Activated CD4-positive, alpha-beta T cell treated with anti-CD3 and anti-CD28 coated beads for 4 hours (primary cell): ENCODE results near the gene WDFY3.
"Not testable (repeated sequence)": the region's sequence is repeated elsewhere in the genome, so short reads cannot be mapped to it uniquely, and the experiment has no call there.

ENCODE experiments used
- DNase-seq, 2 donors: peaks; one replicate each; pipeline ENCODE4 v3.0.0-alpha.2; 2020

Gene WDFY3

GRCh38 chr4:84664767-84665166 lies 301.7 kb downstream of the WDFY3 start:
- DNase-seq = not testable (repeated sequence)

DNA sequence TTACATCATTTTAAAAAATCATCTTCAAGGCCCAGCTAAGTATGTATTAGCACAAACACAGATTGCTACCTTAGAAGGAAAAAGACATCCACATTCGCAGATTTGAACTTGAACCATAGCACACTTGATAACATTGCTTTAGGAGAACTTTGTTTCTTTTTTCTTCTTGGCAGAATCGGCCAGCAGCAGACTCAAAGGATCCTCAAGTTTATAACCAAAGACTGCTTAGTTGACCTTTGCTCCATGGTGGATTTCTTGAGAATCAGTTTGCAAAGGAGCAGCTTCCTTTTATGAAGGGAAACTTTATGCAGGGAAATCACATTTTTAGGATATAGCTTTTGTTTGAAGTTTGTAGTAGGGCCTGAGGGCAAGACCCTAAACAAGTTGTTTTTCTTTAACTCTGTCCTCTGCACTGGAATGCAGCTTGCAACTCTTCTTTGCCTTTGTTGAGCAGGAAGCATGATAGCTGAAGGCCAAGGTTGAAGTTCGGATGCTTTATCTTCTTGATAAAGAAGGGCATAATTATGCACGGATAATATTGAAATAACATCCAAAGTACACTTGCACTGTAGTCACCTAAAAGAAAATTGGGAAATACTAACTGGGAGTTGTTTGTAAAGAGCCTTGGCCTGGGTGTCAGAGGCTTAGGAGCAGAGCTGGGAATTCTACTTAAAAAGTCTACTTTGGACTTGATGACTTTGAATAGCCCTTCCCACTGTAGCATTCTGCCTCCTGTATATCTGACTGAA lies 305.1 kb downstream of the WDFY3 start:
- DNase-seq = no peak

DNA sequence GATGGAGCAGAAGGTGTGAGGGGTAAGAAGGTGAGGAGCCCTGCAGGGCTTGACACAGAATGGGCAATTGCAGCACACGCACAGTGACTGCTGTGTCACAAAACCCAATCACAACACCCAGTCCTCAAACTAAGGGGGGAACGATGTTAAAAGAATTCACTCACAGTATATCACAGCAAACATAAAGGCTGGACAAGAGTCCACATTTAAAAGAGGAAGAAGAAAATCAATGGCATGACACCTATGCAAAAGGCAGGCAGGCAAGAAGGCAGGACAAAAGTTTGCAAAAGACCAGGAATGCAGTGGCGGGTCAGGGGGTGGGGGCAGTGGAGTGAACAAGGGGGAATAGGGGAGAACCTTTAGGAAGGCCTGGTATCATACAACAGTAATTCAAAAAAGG lies 305.9 kb downstream of the WDFY3 start:
- DNase-seq = no peak

GRCh38 chr4:84652478-84652877 lies 314.0 kb downstream of the WDFY3 start:
- DNase-seq = no peak

- no peak for DNase-seq
Observed at GRCh38 chr4:84651499-84651898, 315.0 kb downstream of the WDFY3 start.

- DNase-seq = no peak
Observed at GRCh38 chr4:84648863-84649647, 317.4 kb downstream of the WDFY3 start.

DNA sequence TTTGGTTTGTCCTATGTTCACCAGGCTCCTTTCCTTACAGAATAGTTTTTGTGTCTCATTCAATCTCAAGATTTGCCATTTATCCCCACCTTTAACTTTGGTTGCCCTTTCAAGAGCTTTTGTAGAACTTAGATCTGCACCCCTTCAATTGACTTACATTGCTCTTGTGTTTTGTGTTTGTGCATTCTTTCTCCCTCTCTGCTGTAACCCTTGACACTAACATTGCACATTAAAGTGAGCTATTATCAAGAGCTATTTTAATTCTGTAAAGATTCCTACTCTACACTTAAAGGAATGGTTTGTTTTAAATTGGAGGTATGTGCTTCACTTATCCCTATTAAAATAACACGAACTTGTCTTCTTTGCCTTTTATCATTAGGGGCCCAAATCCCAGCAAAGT lies 318.3 kb downstream of the WDFY3 start:
- DNase-seq = no peak

DNA sequence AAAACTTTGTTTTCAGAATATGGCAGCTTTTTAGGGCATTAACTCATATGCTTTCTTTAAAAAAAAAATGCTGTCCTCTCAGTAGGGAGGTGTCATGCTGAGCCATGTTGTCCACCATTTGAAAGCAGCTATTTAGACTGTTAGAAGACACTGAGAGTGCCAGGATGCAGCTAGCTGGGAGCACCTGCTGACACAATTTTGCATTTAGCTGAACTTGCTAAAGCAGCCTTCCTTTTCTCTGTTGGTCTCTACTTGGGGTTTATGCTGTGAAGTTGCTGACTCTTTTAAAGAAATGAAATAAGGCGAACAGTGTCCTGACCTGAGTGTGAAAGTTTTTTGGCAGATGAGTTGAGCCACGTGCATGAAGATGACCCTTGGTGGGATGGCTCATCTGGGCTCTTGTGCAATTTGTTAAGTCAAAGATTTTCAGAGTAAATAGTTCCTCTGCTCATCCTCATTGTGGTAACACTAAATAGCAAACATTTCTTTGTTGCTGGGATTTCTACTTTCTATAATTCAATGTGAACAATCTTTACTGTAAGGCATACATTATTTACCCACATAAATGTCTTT lies 319.1 kb downstream of the WDFY3 start:
- DNase-seq = no peak

DNA sequence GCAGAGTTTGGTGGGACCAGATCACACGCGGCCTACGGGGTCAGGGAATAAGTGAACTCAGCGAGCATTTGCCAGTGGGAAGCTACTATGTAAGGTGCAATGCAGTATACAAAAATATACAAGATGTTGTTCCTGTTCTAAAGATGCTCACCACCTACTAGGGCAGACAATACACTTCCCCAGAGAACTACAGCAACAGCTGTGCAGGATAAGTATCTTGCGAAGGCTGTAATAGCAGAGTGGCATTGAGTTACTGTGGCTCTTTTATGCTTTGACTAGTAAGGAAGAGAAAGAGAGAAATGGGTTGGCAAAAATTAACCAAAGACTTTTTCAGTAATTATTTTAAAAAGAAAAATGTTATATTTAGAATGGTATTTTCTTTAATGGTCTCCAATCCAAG lies 322.4 kb downstream of the WDFY3 start:
- DNase-seq = no peak

DNA sequence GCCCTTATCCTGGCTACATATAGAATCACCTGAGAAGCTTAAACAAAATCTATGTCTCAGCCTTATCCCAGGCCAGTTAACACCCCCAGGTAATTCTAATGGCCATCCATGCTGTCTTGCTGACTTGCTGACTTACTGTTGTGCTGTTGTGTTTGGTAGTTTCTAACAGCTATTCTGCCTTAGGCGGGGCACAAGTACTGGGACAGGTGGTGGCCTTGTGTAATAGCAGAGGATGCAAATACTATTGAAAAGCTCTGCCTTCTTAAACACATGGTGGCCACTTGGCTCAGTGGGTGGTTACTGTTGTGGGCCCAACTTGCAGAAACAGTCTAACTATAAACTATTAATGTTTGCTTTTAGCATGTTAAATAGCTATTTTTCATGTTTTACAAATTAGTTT lies 327.3 kb downstream of the WDFY3 start:
- no peak for DNase-seq

DNA sequence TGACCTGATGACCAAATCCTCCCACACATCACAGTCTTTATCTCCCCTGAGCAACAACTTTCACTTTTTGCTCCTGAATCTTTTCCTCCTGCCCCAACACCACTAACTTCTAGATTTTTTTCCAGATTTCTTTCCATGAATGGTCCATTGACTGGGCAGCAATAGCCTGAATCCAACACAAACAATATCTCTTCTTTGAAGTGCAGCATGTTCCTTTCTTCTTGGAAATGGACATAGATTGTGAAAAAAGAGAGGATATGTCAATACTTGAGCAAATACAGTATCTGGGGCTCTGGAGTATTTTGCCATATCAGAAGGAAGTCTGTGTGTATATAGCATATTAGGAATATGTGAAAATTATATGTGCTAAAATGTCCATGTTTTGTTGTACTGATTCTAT lies 328.4 kb downstream of the WDFY3 start:
- DNase-seq = no peak

DNA sequence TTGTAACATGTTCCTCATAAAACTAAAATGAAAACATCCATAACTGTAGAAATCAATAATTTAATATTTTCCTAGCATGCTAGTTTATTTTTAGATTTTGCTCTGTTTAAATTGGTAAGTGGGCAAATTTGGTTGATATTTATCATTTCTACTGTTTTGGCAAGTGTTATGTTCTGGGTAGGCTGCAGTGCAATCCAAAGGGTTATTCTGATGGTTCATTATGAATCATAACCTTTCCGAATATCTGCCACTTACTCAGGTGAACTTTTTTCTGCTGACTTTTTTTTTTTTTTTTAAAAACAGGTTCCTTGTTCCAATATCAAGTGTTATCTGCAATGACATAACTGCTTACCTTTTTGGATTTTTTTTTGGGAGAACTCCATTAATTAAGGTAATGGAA lies 331.5 kb downstream of the WDFY3 start:
- DNase-seq = no peak

- no peak for DNase-seq
Observed at GRCh38 chr4:84632092-84632491, 334.4 kb downstream of the WDFY3 start.

GRCh38 chr4:84631573-84631972 lies 334.9 kb downstream of the WDFY3 start:
- no peak for DNase-seq

- no peak for DNase-seq
Observed at GRCh38 chr4:84626673-84627072, 339.8 kb downstream of the WDFY3 start.

DNA sequence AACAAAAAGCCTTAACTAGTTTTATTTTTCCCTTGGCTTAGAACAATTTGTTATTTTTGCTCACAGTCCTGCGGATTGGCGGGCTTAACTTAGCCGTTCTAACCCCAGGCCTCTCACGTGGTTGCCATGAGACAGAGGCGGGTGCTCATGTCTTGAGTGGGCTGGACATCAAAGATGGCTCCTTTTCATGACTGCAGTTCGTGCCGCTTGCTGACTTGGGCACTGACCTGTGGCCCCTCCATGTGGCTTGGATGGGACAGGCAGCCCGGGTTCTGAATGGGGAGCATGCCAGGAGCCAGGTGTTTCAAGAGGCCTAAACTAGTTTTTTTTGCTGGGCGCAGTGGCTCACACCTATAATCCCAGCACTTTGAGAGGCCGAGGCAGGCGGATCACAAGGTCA lies 342.8 kb downstream of the WDFY3 start:
- no peak for DNase-seq

DNA sequence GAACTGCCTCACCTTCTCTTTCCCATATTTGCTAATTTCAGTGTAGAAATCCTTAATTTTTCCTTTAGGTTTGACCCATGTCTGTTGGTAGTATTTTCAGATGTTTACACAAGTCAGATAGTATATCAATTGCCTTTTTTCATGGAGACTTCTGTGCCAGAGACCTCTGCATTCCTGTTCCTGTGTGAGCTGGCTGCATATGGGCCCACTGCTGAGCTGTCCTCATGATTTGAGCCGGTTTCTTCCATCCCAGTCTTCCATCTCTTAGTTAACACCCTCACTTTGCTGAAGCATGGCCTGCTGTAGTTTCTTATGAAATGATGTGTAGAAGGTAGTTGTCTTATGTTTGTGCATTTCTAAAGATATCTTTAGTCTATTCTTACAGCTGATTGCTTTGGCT lies 343.5 kb downstream of the WDFY3 start:
- no peak for DNase-seq
